MM.1S (cell line): Measurements from ENCODE around the gene COLEC11.

Experiments used
- DNase-seq: peaks from one replicate; pipeline ENCODE4 v3.0.0-alpha.2; 2015
- H2AFZ ChIP-seq: fragments of 300-600 bp; sonication (generic); 2 replicates; pipeline ENCODE4 v1.6.0; 2016; ENCODE audit warnings: antibody characterized with exemption, low read length
- H3F3A ChIP-seq: fragments of 300-600 bp; sonication (generic); 2 replicates; pipeline ENCODE4 v1.6.1; 2016; ENCODE audit warnings: mild to moderate bottlenecking, antibody characterized with exemption, low read length, moderate library complexity, mixed read lengths; ENCODE audit not compliant: insufficient read depth
- H3K27ac ChIP-seq: fragments of 300-600 bp; sonication (generic); 2 replicates; pipeline ENCODE4 v1.5.1; 2016; ENCODE audit warnings: mild to moderate bottlenecking, low read length
- H3K27me3 ChIP-seq: fragments of 300-600 bp; sonication (generic); replicated peaks from 2 replicates; pipeline ENCODE4 v1.6.0; 2016; ENCODE audit warnings: low read length; ENCODE audit not compliant: insufficient read depth
- H3K36me3 ChIP-seq: fragments of 300-600 bp; sonication (generic); replicated peaks from 2 replicates; pipeline ENCODE4 v1.6.1; 2016; ENCODE audit warnings: mild to moderate bottlenecking, low read length, mixed read lengths; ENCODE audit not compliant: insufficient read depth
- H3K4me1 ChIP-seq: fragments of 300-600 bp; sonication (generic); 2 replicates; pipeline ENCODE4 v1.6.1; 2016; ENCODE audit warnings: low read length, mixed read lengths
- H3K4me2 ChIP-seq: fragments of 300-600 bp; sonication (generic); 2 replicates; pipeline ENCODE4 v1.6.0; 2016; ENCODE audit warnings: low read depth, low read length
- H3K4me3 ChIP-seq: fragments of 300-600 bp; sonication (generic); 2 replicates; pipeline ENCODE4 v1.5.1; 2016; ENCODE audit warnings: low read length, mixed read lengths
- H3K79me2 ChIP-seq: fragments of 300-600 bp; sonication (generic); 2 replicates; pipeline ENCODE4 v1.6.1; 2016; ENCODE audit warnings: mixed run types, low read length, mixed read lengths
- H3K9ac ChIP-seq: fragments of 300-600 bp; sonication (generic); 2 replicates; pipeline ENCODE4 v1.6.1; 2016; ENCODE audit warnings: low read length, mixed read lengths
- H3K9me2 ChIP-seq: fragments of 300-600 bp; sonication (generic); replicated peaks from 2 replicates; pipeline ENCODE4 v1.6.1; 2016; ENCODE audit warnings: mild to moderate bottlenecking, low read length, mixed read lengths; ENCODE audit not compliant: insufficient read depth
- H3K9me3 ChIP-seq: fragments of 300-600 bp; sonication (generic); replicated peaks from 2 replicates; pipeline ENCODE4 v1.6.1; 2016; ENCODE audit warnings: mild to moderate bottlenecking, low read length, mixed read lengths; ENCODE audit not compliant: insufficient read depth
- H4K20me1 ChIP-seq: fragments of 300-600 bp; sonication (generic); 2 replicates; pipeline ENCODE4 v1.6.1; 2016; ENCODE audit warnings: mild to moderate bottlenecking, low read length, moderate library complexity, mixed read lengths; ENCODE audit not compliant: insufficient read depth
- EZH2 ChIP-seq: fragments of 300-600 bp; sonication (generic); optimal IDR thresholded peaks from 2 replicates; pipeline ENCODE3; 2017; ENCODE audit warnings: low read depth, mild to moderate bottlenecking, antibody characterized with exemption, low read length, mixed read lengths
- EZH2phosphoT487 ChIP-seq: fragments of 300-600 bp; sonication (generic); IDR thresholded peaks from 2 replicates; pipeline ENCODE4 v1.6.1; 2018; ENCODE audit warnings: antibody characterized with exemption, low read length
- TF ChIP-seq, protein P1 (sequence below): fragments of 300-600 bp; sonication (generic); IDR thresholded peaks from 2 replicates; pipeline ENCODE4 v1.5.1; 2016; ENCODE audit warnings: antibody characterized with exemption, low read length, mixed read lengths

The COLEC11 gene

DNA sequence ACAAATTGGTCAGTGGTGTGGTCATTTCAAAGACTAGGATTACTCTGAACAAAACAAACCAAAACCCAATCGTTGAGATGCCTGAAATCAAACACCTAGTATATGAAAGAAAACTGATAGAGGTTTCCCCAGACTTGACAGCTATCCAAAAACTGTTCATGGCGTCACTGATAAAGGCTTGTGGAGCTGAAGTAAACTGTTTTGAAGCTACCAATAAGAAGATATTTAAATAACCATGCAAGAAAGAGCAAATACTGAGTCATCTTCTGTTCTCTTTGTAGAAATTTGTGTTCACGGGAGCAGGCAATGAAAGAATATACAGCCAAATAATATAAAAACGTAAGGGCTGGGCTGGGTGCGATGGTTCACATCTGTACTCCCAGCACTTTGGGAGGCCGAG lies 7.5 kb upstream of the COLEC11 start:
- no peaks in the 10 kb centered on the region; the same call in 1 of the 2 replicates for H3F3A ChIP-seq
- no peaks in the 10 kb centered on the region for H4K20me1 ChIP-seq
- H3K4me3 ChIP-seq: no peak overlapping the region
- TF ChIP-seq EZH2phosphoT487: no peak
- TF ChIP-seq, protein P1, sequence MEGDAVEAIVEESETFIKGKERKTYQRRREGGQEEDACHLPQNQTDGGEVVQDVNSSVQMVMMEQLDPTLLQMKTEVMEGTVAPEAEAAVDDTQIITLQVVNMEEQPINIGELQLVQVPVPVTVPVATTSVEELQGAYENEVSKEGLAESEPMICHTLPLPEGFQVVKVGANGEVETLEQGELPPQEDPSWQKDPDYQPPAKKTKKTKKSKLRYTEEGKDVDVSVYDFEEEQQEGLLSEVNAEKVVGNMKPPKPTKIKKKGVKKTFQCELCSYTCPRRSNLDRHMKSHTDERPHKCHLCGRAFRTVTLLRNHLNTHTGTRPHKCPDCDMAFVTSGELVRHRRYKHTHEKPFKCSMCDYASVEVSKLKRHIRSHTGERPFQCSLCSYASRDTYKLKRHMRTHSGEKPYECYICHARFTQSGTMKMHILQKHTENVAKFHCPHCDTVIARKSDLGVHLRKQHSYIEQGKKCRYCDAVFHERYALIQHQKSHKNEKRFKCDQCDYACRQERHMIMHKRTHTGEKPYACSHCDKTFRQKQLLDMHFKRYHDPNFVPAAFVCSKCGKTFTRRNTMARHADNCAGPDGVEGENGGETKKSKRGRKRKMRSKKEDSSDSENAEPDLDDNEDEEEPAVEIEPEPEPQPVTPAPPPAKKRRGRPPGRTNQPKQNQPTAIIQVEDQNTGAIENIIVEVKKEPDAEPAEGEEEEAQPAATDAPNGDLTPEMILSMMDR: no peak
- no peak for TF ChIP-seq EZH2
- H3K9me2 ChIP-seq: no peaks in the 10 kb centered on the region
- H3K79me2 ChIP-seq: no peaks in the 10 kb centered on the region
- no peaks in the 10 kb centered on the region for H3K4me1 ChIP-seq
- DNase-seq: no peak
- no peak overlapping the region for H3K9ac ChIP-seq
- no peak overlapping the region for H3K4me2 ChIP-seq
- no peaks in the 10 kb centered on the region for H3K9me3 ChIP-seq
- no peak overlapping the region for H2AFZ ChIP-seq
- H3K36me3 ChIP-seq: no peaks in the 10 kb centered on the region
- no peaks in the 10 kb centered on the region for H3K27me3 ChIP-seq
- no peak overlapping the region for H3K27ac ChIP-seq

DNA sequence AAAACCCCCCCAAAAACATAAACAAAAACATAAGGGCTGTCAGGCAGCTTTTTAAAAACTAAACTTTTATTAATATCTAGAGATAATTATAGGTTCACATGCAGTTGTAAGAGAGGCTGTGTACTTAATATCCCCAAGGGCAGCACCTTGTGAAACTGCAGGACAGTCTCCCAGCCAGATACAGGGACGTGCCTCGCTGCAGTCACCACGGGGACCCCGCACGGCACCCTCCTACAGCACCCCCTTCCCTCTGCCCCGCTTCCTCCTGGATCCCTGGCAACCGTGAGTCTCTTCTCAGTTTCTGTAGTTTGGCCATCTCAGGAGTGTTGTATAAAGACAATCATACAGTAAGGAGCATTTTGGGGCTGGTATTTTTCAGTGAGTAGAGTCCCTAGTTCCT lies 6.8 kb upstream of the COLEC11 start:
- no peaks in the 10 kb centered on the region for H4K20me1 ChIP-seq
- H2AFZ ChIP-seq: no peak overlapping the region
- no peaks in the 10 kb centered on the region for H3K4me1 ChIP-seq
- H3K9me2 ChIP-seq: no peaks in the 10 kb centered on the region
- H3K9me3 ChIP-seq: no peaks in the 10 kb centered on the region
- no peaks in the 10 kb centered on the region for H3K36me3 ChIP-seq
- TF ChIP-seq EZH2 (no peak), EZH2phosphoT487 (no peak)
- TF ChIP-seq, protein P1: no peak
- H3K9ac ChIP-seq: no peak overlapping the region
- no peak overlapping the region for H3K4me3 ChIP-seq
- no peaks in the 10 kb centered on the region for H3K27me3 ChIP-seq
- H3K27ac ChIP-seq: no peak overlapping the region
- no peaks in the 10 kb centered on the region; the same call in 1 of the 2 replicates for H3F3A ChIP-seq
- DNase-seq: no peak
- no peak overlapping the region for H3K4me2 ChIP-seq
- H3K79me2 ChIP-seq: no peaks in the 10 kb centered on the region

DNA sequence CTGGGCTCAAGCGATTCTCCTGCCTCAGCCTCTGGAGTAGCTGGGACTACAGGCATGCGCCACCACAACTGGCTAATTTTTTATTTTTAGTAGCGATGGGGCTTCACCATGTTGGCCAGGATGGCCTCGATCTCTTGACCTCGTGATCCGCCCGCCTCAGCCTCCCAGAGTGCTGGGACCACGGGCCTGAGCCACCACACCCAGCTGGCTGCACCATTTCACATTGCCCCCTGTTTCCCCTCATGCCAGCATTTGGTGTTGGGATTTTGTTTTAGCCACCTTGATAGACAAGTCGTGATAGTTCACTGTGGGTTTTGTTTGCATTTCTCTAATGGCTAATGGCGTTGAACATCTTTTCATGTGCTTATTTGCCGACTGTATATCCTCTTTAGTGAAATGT lies 5.8 kb upstream of the COLEC11 start:
- Histone ChIP-seq H3K9me3 (no peaks in the 10 kb centered on the region), H3K4me3 (no peak overlapping the region), H3K27ac (no peak overlapping the region), H3K9me2 (no peaks in the 10 kb centered on the region), H3K79me2 (no peaks in the 10 kb centered on the region), H3K27me3 (no peaks in the 10 kb centered on the region), H3K4me1 (no peaks in the 10 kb centered on the region), H2AFZ (no peak overlapping the region), H4K20me1 (no peaks in the 10 kb centered on the region), H3K4me2 (no peak overlapping the region), H3K36me3 (no peaks in the 10 kb centered on the region), H3F3A (no peaks in the 10 kb centered on the region; the same call in 1 of the 2 replicates), H3K9ac (no peak overlapping the region)
- no peak for TF ChIP-seq EZH2
- TF ChIP-seq, protein P1: no peak
- no peak for TF ChIP-seq EZH2phosphoT487
- DNase-seq: no peak

DNA sequence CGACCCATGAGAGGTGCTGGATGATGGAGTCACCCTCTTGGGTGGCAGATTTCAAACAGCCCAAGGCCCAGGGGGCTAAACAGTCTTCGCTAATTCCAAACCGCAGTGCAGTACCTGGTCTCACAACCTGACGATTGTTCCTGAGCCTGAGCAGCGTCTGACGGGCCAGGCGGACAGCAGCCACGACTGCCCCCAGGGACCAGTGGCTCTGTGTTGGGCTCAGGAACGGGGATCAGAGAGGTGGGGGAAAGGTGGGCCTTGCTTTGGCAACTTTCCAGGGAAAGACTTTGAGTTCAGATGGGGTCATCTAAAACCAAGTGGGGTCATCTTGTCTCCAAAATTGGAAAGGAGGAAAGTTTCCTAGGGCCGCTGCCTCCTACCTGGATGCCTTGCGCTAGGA lies 492 bp downstream of the COLEC11 start:
- H4K20me1 ChIP-seq: no peaks in the 10 kb centered on the region
- no peak overlapping the region for H3K9ac ChIP-seq
- H3K4me2 ChIP-seq: no peak overlapping the region
- no peak overlapping the region for H2AFZ ChIP-seq
- no peak for DNase-seq
- no peaks in the 10 kb centered on the region for H3K27me3 ChIP-seq
- no peaks in the 10 kb centered on the region for H3K36me3 ChIP-seq
- H3K9me3 ChIP-seq: no peaks in the 10 kb centered on the region
- H3K27ac ChIP-seq: no peak overlapping the region
- H3K9me2 ChIP-seq: no peaks in the 10 kb centered on the region
- H3K79me2 ChIP-seq: no peaks in the 10 kb centered on the region
- H3F3A ChIP-seq: no peaks in the 10 kb centered on the region
- TF ChIP-seq, protein P1: no peak
- no peak for TF ChIP-seq EZH2
- no peak for TF ChIP-seq EZH2phosphoT487
- H3K4me1 ChIP-seq: no peaks in the 10 kb centered on the region
- H3K4me3 ChIP-seq: no peak overlapping the region
